GM06990 (cell line): ENCODE data around the gene OGDH.
A peak's percentile ranks its signal among the peaks of the same experiment; 100 is the strongest.

Experiments used
- DNase-seq: peaks from one replicate; pipeline ENCODE4 v3.0.0-alpha.2; 2011; ENCODE audit not compliant: insufficient read length; ENCODE audit errors: extremely low read depth
- H3K27me3 ChIP-seq: replicated peaks from 2 replicates; pipeline ENCODE4 v1.6.0; 2011; ENCODE audit warnings: low read length; ENCODE audit not compliant: control insufficient read depth, insufficient read depth
- H3K36me3 ChIP-seq: 2 replicates; pipeline ENCODE4 v1.5.1; 2011; ENCODE audit warnings: low read length; ENCODE audit not compliant: control insufficient read depth, insufficient read depth
- H3K4me3 ChIP-seq: replicated peaks from 2 replicates; pipeline ENCODE4 v1.5.1; 2011; ENCODE audit warnings: low read depth, mild to moderate bottlenecking, control low read depth, low read length
- CTCF ChIP-seq: IDR thresholded peaks from 2 replicates; pipeline ENCODE4 v1.5.1; 2011; ENCODE audit warnings: low read length, control low read depth, mild to moderate bottlenecking, inconsistent platforms; ENCODE audit not compliant: insufficient read depth, poor library complexity, severe bottlenecking

The OGDH gene

GRCh38 chr7:44574287-44574872 lies 32.0 kb upstream of the OGDH start:
- TF ChIP-seq CTCF, result no peak
- Histone ChIP-seq H3K4me3 (peak overlapping the region; percentile 87), H3K27me3 (no peaks in the 10 kb centered on the region), H3K36me3 (peaks cover 31% of the 10 kb centered on the region)
- DNase-seq, result no peak

- H3K36me3 ChIP-seq, result peaks cover 28% of the 10 kb centered on the region
These were observed 31.4 kb upstream of the OGDH start for GRCh38 chr7:44575054-44575453.

GRCh38 chr7:44576228-44576627 lies 30.2 kb upstream of the OGDH start:
- H3K36me3 ChIP-seq, result peaks cover 22% of the 10 kb centered on the region
- no peak overlapping the region for H3K4me3 ChIP-seq
- no peak for DNase-seq
- H3K27me3 ChIP-seq, result no peaks in the 10 kb centered on the region
- no peak for TF ChIP-seq CTCF

More at GRCh38 chr7:44575054-44575453, 31.4 kb upstream of the OGDH start:
- no peak for TF ChIP-seq CTCF
- DNase-seq, result no peak
- Histone ChIP-seq H3K27me3 (no peaks in the 10 kb centered on the region), H3K4me3 (no peak overlapping the region)

GRCh38 chr7:44580945-44581878 lies 25.2 kb upstream of the OGDH start:
- no peak for DNase-seq
- peak overlapping the region; percentile 72 for H3K4me3 ChIP-seq
- no peak for TF ChIP-seq CTCF
- H3K36me3 ChIP-seq, result peaks cover 11% of the 10 kb centered on the region
- H3K27me3 ChIP-seq, result no peaks in the 10 kb centered on the region

- TF ChIP-seq CTCF, result no peak
- peaks cover 11% of the 10 kb centered on the region for H3K36me3 ChIP-seq
- DNase-seq, result peak; percentile 100
- H3K4me3 ChIP-seq, result peak within 1 kb of the TSS; percentile 78
- H3K27me3 ChIP-seq, result no peaks in the 10 kb centered on the region
These were observed 24.4 kb upstream of the OGDH start, which contains the start of gene TMED4 for GRCh38 chr7:44581879-44582603. TMED4 (minus strand) TSS chr7:44582231; CDS start chr7:44582206, 25 bp downstream.
